Endothelial cell (in vitro differentiated cells): Measurements from ENCODE around the gene AARS1. TPM values are rescaled to one million over a fixed set of nuclear protein-coding genes. Genes with fewer than 3 reads are reported as not detected.
"Not testable (repeated sequence)": the region's sequence is repeated elsewhere in the genome, so short reads cannot be mapped to it uniquely, and the experiment has no call there.

Experiments
- DNase-seq: peaks from one replicate; pipeline ENCODE4 v3.0.0; 2021; ENCODE audit warnings: low spot score
- H3K27ac Mint-ChIP-seq: one replicate; pipeline ENCODE4 v1.8.0; 2021; ENCODE audit warnings: mixed read lengths, inconsistent platforms; ENCODE audit not compliant: unreplicated experiment
- H3K27me3 Mint-ChIP-seq: one replicate; pipeline ENCODE4 v1.8.0; 2021; ENCODE audit warnings: mild to moderate bottlenecking, moderate library complexity, mixed read lengths, inconsistent platforms; ENCODE audit not compliant: unreplicated experiment
- H3K36me3 Mint-ChIP-seq: one replicate; pipeline ENCODE4 v1.8.0; 2021; ENCODE audit warnings: mild to moderate bottlenecking, low read depth, mixed read lengths, inconsistent platforms; ENCODE audit not compliant: unreplicated experiment
- H3K4me1 Mint-ChIP-seq: one replicate; pipeline ENCODE4 v1.8.0; 2021; ENCODE audit warnings: mild to moderate bottlenecking, mixed read lengths, inconsistent platforms; ENCODE audit not compliant: unreplicated experiment
- H3K4me3 Mint-ChIP-seq: one replicate; pipeline ENCODE4 v1.8.0; 2021; ENCODE audit warnings: mild to moderate bottlenecking, mixed read lengths, inconsistent platforms; ENCODE audit not compliant: unreplicated experiment
- H3K9me3 Mint-ChIP-seq: one replicate; pipeline ENCODE4 v1.8.0; 2021; ENCODE audit warnings: mixed read lengths, inconsistent platforms; ENCODE audit not compliant: unreplicated experiment
- CTCF ChIP-seq: fragments of 200-600 bp; sonication (generic); IDR thresholded peaks from one replicate; pipeline ENCODE4 v1.5.0; 2021; ENCODE audit warnings: antibody characterized with exemption; ENCODE audit not compliant: unreplicated experiment
- total RNA-seq: library from RNA; stranded (reverse); fragmentation: NEBNext Ultra II Directional; extraction: Animal tissue kit (Norgen Biotek cat#: 25700); gene quantifications from one replicate; pipeline ENCODE4 v1.2.1, GENCODE V29; 2021; ENCODE audit not compliant: unreplicated experiment

AARS1 gene
- total RNA-seq, 1 donor from 2014 or later, result 60.4 TPM

GRCh38 chr16:70324998-70325747 lies 35.9 kb upstream of the AARS1 start:
- H3K27me3 Mint-ChIP-seq, result peaks cover 3% of the 10 kb centered on the region
- H3K36me3 Mint-ChIP-seq, result peaks cover 8% of the 10 kb centered on the region
- no peak for TF ChIP-seq CTCF
- H3K27ac Mint-ChIP-seq, result peak overlapping the region; percentile 43
- no peaks in the 10 kb centered on the region for H3K9me3 Mint-ChIP-seq
- H3K4me1 Mint-ChIP-seq, result no peaks in the 10 kb centered on the region
- H3K4me3 Mint-ChIP-seq, result no peak overlapping the region
- no peak for DNase-seq

GRCh38 chr16:70320121-70320520 lies 30.8 kb upstream of the AARS1 start:
- H3K27ac Mint-ChIP-seq, result no peak overlapping the region
- H3K36me3 Mint-ChIP-seq, result peaks cover 4% of the 10 kb centered on the region

GRCh38 chr16:70307726-70308125 lies 18.4 kb upstream of the AARS1 start:
- H3K4me1 Mint-ChIP-seq, H3K27ac Mint-ChIP-seq, H3K27me3 Mint-ChIP-seq, H3K36me3 Mint-ChIP-seq, H3K4me3 Mint-ChIP-seq, H3K9me3 Mint-ChIP-seq, DNase-seq: not testable (repeated sequence)

More at GRCh38 chr16:70320121-70320520, 30.8 kb upstream of the AARS1 start:
- no peak for TF ChIP-seq CTCF
- H3K4me1 Mint-ChIP-seq, result no peaks in the 10 kb centered on the region
- DNase-seq, result no peak
- no peaks in the 10 kb centered on the region for H3K9me3 Mint-ChIP-seq
- peaks cover 3% of the 10 kb centered on the region for H3K27me3 Mint-ChIP-seq
- no peak overlapping the region for H3K4me3 Mint-ChIP-seq

- DNase-seq, result no peak
- no peak for TF ChIP-seq CTCF
- H3K4me3 Mint-ChIP-seq, result no peak overlapping the region
- H3K36me3 Mint-ChIP-seq, result no peaks in the 10 kb centered on the region
- no peaks in the 10 kb centered on the region for H3K9me3 Mint-ChIP-seq
- no peak overlapping the region for H3K27ac Mint-ChIP-seq
- no peaks in the 10 kb centered on the region for H3K27me3 Mint-ChIP-seq
- H3K4me1 Mint-ChIP-seq, result no peaks in the 10 kb centered on the region
Observed at GRCh38 chr16:70306880-70307279, 17.6 kb upstream of the AARS1 start.

- no peak for DNase-seq
- Mint-ChIP-seq H3K27me3 (no peaks in the 10 kb centered on the region), H3K36me3 (peaks cover 9% of the 10 kb centered on the region), H3K4me1 (no peaks in the 10 kb centered on the region), H3K27ac (no peak overlapping the region), H3K9me3 (no peaks in the 10 kb centered on the region), H3K4me3 (no peak overlapping the region)
- no peak for TF ChIP-seq CTCF
Observed at GRCh38 chr16:70304892-70305448, 15.7 kb upstream of the AARS1 start.
